Bone marrow (tissue), 2 donors: ENCODE measurements around the gene RBM8A.

ENCODE experiments used
- DNase-seq, 2 donors: peaks; one replicate each; lab custom pipeline; 2025; lab: John Stamatoyannopoulos, UW

Gene RBM8A

GRCh38 chr1:145879775-145880174 is 47.5 kb downstream of the RBM8A start:
- DNase-seq, result peak in 1 of 2 donors; percentile 22

GRCh38 chr1:145878724-145879123 is 48.6 kb downstream of the RBM8A start:
- no peak for DNase-seq

GRCh38 chr1:145877923-145878486 is 49.3 kb downstream of the RBM8A start:
- DNase-seq, result no peak

GRCh38 chr1:145874646-145875045 is 52.6 kb downstream of the RBM8A start:
- DNase-seq, result no peak

- DNase-seq, result peak; percentile 42 to 61
Measured at GRCh38 chr1:145871994-145872924, 55.0 kb downstream of the RBM8A start.
